Neural progenitor cell (in vitro differentiated cells): ENCODE results near the gene RIGI.

Experiments used
- CTCF ChIP-seq: fragments of 200-600 bp; sonication (generic); IDR thresholded peaks from 2 replicates; pipeline ENCODE4 v1.5.1; 2017; ENCODE audit warnings: antibody characterized with exemption, mild to moderate bottlenecking
- EZH2phosphoT487 ChIP-seq: fragments of 200-600 bp; sonication (generic); IDR thresholded peaks from 2 replicates; pipeline ENCODE4 v1.6.1; 2017; ENCODE audit warnings: antibody characterized with exemption

GRCh38 chr9:32525709-32526030 is 326 bp downstream of the RIGI start:
- TF ChIP-seq EZH2phosphoT487 (no peak), CTCF (no peak)
